HepG2 (cell line): ENCODE data around the gene VCPKMT. TPM values are rescaled to one million over a fixed set of nuclear protein-coding genes. Genes with fewer than 3 reads are reported as not detected.

Source experiments
- ASH2L ChIP-seq: fragments of 300-600, 200-600 bp; sonication (generic); IDR thresholded peaks from 2 replicates; pipeline ENCODE4 v1.7.0; 2017; ENCODE audit warnings: low read depth, mild to moderate bottlenecking, moderate library complexity, mixed read lengths, low read length; ENCODE audit not compliant: insufficient read length
- BRCA1 ChIP-seq: sonication (generic); formaldehyde crosslinking; IDR thresholded peaks from 2 replicates; pipeline ENCODE4 v1.4.0; 2020; ENCODE audit warnings: missing genetic modification reagents
- CC2D1A ChIP-seq: sonication (generic); formaldehyde crosslinking; IDR thresholded peaks from 2 replicates; pipeline ENCODE4 v1.8.1; 2023; ENCODE audit warnings: mild to moderate bottlenecking, missing genetic modification reagents
- DRAP1 ChIP-seq: IDR thresholded peaks from 2 replicates; pipeline ENCODE4 v1.6.1; 2016; ENCODE audit warnings: missing genetic modification reagents, missing compliant biosample characterization
- FOSL2 ChIP-seq: sonication (generic); formaldehyde crosslinking; IDR thresholded peaks from 2 replicates; pipeline ENCODE4 v1.4.0; 2020; ENCODE audit warnings: missing genetic modification reagents
- FOXM1 ChIP-seq: sonication (generic); formaldehyde crosslinking; IDR thresholded peaks from 2 replicates; pipeline ENCODE4 v1.5.0; 2020; ENCODE audit warnings: missing genetic modification reagents
- FOXP1 ChIP-seq, 2 experiments: fragments of 450-650 bp in 1 of 2; IDR thresholded peaks; 2 replicates each; pipeline ENCODE4 v1.6.1; 2017 to 2018; ENCODE audit warnings: antibody characterized with exemption in 1 of 2
- JUND ChIP-seq: sonication (generic); formaldehyde crosslinking; IDR thresholded peaks from 2 replicates; pipeline ENCODE4 v1.8.0; 2022; ENCODE audit warnings: mild to moderate bottlenecking, missing genetic modification reagents
- MBD4 ChIP-seq: IDR thresholded peaks from 2 replicates; pipeline ENCODE4 v1.6.1; 2012; ENCODE audit warnings: low read length, inconsistent platforms, borderline replicate concordance
- NFE2L2 ChIP-seq: fragments of 150-350 bp; IDR thresholded peaks from 2 replicates; pipeline ENCODE4 v1.6.1; 2014; ENCODE audit warnings: low read length
- POLR2G ChIP-seq: fragments of 200-400 bp; formaldehyde crosslinking; IDR thresholded peaks from 2 replicates; pipeline ENCODE4 v1.6.1; 2018; ENCODE audit warnings: mild to moderate bottlenecking, low read depth, low read length, moderate library complexity
- RFXAP ChIP-seq: sonication (generic); formaldehyde crosslinking; IDR thresholded peaks from 2 replicates; pipeline ENCODE4 v1.4.0; 2020; ENCODE audit warnings: missing genetic modification reagents, borderline replicate concordance
- ZFP36 ChIP-seq: fragments of 150-350 bp; IDR thresholded peaks from 2 replicates; pipeline ENCODE4 v1.6.1; 2018; ENCODE audit warnings: borderline replicate concordance, low read length, low read depth; ENCODE audit not compliant: partially characterized antibody
- ZFP82 ChIP-seq: sonication (generic); formaldehyde crosslinking; IDR thresholded peaks from 2 replicates; pipeline ENCODE4 v1.5.1; 2020; ENCODE audit warnings: mild to moderate bottlenecking, missing genetic modification reagents, borderline replicate concordance
- ZNF10 ChIP-seq: sonication (generic); formaldehyde crosslinking; IDR thresholded peaks from 2 replicates; pipeline ENCODE4 v1.4.0; 2020; ENCODE audit warnings: mild to moderate bottlenecking, low read depth, missing genetic modification reagents, borderline replicate concordance
- ZNF280B ChIP-seq: sonication (generic); formaldehyde crosslinking; IDR thresholded peaks from 2 replicates; pipeline ENCODE4 v1.5.0; 2020; ENCODE audit warnings: missing genetic modification reagents, mild to moderate bottlenecking, borderline replicate concordance
- ZNF354B ChIP-seq: sonication (generic); formaldehyde crosslinking; IDR thresholded peaks from 2 replicates; pipeline ENCODE4 v1.8.0; 2022; ENCODE audit warnings: mild to moderate bottlenecking, missing genetic modification reagents
- ZNF362 ChIP-seq: sonication (generic); formaldehyde crosslinking; IDR thresholded peaks from 2 replicates; pipeline ENCODE4 v1.4.0; 2020; ENCODE audit warnings: missing genetic modification reagents, mild to moderate bottlenecking, borderline replicate concordance
- ZNF501 ChIP-seq: sonication (generic); formaldehyde crosslinking; IDR thresholded peaks from 2 replicates; pipeline ENCODE4 v1.5.1; 2020; ENCODE audit warnings: mild to moderate bottlenecking, moderate library complexity, missing genetic modification reagents
- ZNF740 ChIP-seq: sonication (generic); formaldehyde crosslinking; IDR thresholded peaks from 2 replicates; pipeline ENCODE4 v1.4.0; 2020; ENCODE audit warnings: missing genetic modification reagents
- polyA plus RNA-seq, 8 experiments: library from polyadenylated mRNA; depleted of rRNA in 3 of 8; stranded (reverse) in 7 of 8; unstranded in 1 of 8; fragments of >200 nt; fragmentation: Illumina TruSeq in 4 of 8; extraction: Trizol in 4 of 8; gene quantifications; 2 replicates each; pipeline versions ENCODE4 v1.2.1 to v1.2.3, GENCODE V29; 2011 to 2016; ENCODE audit warnings: low read depth in 4 of 8, missing spikeins in 1 of 8, mixed read lengths in 1 of 8; ENCODE audit not compliant: insufficient read depth in 1 of 8
- total RNA-seq, 5 experiments: library from RNA; depleted of rRNA; stranded (reverse); fragments of >200 nt; fragmentation: Illumina TruSeq; extraction: Trizol; gene quantifications; 2 replicates each; pipeline ENCODE4 v1.2.3, GENCODE V29; 2016; ENCODE audit warnings: low read depth in 1 of 5
- TF ChIP-seq, protein P1 (sequence below): sonication (generic); formaldehyde crosslinking; IDR thresholded peaks from 2 replicates; pipeline ENCODE4 v1.4.0; 2020; ENCODE audit warnings: missing genetic modification reagents
- TF ChIP-seq, protein P2 (sequence below): sonication (generic); formaldehyde crosslinking; IDR thresholded peaks from 2 replicates; pipeline ENCODE4 v1.4.0; 2020; ENCODE audit warnings: missing genetic modification reagents
- TF ChIP-seq, protein P3 (sequence below): IDR thresholded peaks from 2 replicates; pipeline ENCODE4 v1.6.1; 2012; ENCODE audit warnings: inconsistent platforms

Gene VCPKMT
- total and polyA plus RNA-seq, 2 of the 13 experiments (the other 11 are each of a cell fraction or from before 2014, with no cell fraction given): 3.9 to 5.4 TPM

DNA sequence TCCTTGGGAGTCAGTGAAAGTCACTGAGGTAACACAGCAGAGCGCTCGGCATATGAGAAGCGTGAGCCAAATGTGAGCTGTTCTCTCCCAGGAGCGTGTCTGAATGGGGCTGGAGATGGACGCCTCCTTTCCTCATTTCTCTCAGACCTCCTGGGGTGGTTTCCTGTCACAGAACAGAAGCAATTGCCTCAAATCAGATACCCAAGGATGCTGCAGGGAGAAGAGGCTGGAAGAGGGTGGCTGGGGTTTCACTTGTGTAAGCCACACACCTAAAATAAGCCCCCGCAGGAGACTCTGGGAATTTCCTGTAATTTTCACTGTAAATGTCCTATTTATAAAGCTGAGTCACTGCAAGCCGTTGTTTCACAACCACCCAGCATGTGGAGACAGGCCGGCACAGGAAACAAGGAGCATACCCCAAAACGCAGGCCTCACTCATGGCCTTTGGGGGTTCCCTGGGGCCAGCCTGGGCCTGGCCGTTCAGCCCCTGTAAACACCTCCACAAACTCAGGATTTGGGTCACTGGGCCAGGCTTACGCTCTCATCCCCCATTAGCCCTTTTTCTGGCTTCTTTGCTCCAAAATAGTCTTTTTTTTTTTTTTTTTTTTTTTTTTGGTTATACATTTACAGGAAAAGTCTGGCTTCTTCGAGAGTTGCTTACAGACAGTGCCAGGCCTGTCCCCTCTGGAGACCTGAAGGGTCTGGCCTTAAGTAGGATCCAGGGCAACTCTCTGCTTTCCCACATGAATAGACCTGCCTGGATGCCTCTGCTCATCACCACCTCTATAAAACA is 55.3 kb downstream of the VCPKMT start (continued):
- TF ChIP-seq ZNF740 (CRISPR knock-in tag) (peak; percentile 50; the same call in 1 of the 2 replicates), ZNF362 (CRISPR knock-in tag) (peak; percentile 72; the same call in 1 of the 2 replicates), ZNF10 (CRISPR knock-in tag) (no peak), FOXP1 (IDR thresholded peaks at IDR 0.05) (no peak), FOXP1 (CRISPR knock-in tag; IDR thresholded peaks at IDR 0.05) (no peak), ZNF354B (no peak), ZFP36 (no peak), ASH2L (peak; percentile 35), ZNF501 (CRISPR knock-in tag) (no peak), FOSL2 (peak; percentile 95), POLR2G (peak; percentile 62; the same call in 1 of the 2 replicates), BRCA1 (CRISPR knock-in tag) (no peak), DRAP1 (CRISPR knock-in tag) (0 out of 2 replicates have a peak, but pooled peaks have one; percentile 26), JUND (CRISPR knock-in tag) (peak; percentile 79), ZNF280B (no peak), CC2D1A (no peak), FOXM1 (CRISPR knock-in tag) (no peak), RFXAP (CRISPR knock-in tag) (no peak), NFE2L2 (peak; percentile 96), ZFP82 (CRISPR knock-in tag) (no peak), MBD4 (no peak)
- TF ChIP-seq, protein P1, sequence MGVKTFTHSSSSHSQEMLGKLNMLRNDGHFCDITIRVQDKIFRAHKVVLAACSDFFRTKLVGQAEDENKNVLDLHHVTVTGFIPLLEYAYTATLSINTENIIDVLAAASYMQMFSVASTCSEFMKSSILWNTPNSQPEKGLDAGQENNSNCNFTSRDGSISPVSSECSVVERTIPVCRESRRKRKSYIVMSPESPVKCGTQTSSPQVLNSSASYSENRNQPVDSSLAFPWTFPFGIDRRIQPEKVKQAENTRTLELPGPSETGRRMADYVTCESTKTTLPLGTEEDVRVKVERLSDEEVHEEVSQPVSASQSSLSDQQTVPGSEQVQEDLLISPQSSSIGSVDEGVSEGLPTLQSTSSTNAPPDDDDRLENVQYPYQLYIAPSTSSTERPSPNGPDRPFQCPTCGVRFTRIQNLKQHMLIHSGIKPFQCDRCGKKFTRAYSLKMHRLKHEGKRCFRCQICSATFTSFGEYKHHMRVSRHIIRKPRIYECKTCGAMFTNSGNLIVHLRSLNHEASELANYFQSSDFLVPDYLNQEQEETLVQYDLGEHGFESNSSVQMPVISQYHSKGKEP (CRISPR knock-in tag): no peak
- TF ChIP-seq, protein P2, sequence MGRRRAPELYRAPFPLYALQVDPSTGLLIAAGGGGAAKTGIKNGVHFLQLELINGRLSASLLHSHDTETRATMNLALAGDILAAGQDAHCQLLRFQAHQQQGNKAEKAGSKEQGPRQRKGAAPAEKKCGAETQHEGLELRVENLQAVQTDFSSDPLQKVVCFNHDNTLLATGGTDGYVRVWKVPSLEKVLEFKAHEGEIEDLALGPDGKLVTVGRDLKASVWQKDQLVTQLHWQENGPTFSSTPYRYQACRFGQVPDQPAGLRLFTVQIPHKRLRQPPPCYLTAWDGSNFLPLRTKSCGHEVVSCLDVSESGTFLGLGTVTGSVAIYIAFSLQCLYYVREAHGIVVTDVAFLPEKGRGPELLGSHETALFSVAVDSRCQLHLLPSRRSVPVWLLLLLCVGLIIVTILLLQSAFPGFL: 0 out of 2 replicates have a peak, but pooled peaks have one; percentile 64
- TF ChIP-seq, protein P3, sequence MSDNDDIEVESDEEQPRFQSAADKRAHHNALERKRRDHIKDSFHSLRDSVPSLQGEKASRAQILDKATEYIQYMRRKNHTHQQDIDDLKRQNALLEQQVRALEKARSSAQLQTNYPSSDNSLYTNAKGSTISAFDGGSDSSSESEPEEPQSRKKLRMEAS: peak; percentile 75
